ENCODE results near the gene FGD4. TPM values are rescaled to one million over a fixed set of nuclear protein-coding genes. Genes with fewer than 3 reads are reported as not detected.

FGD4 gene
- total and polyA plus RNA-seq, 2 donors (not counting 3 experiments of a cell fraction or from before 2014, with no cell fraction given), result 6.6 to 44.7 TPM

- Histone ChIP-seq H3K27ac (ENCODE audit: insufficient read depth, low read depth, low read length) (no peak overlapping the region), H3K4me1 (ENCODE audit: control insufficient read depth, extremely low read depth, insufficient read depth, low read length) (peaks cover 32% of the 10 kb centered on the region), H3K9ac (replicated peaks; ENCODE audit: extremely low read depth, insufficient read depth, low read length) (no peak overlapping the region), H3K36me3 (ENCODE audit: control insufficient read depth in 2 of 2, extremely low read depth in 1 of 2, insufficient read depth in 2 of 2, low read length in 2 of 2) (no peaks in the 10 kb centered on the region), H3K4me3 (replicated peaks in 1 of 3; ENCODE audit: insufficient read depth in 1 of 3, low read depth in 1 of 3, low read length in 3 of 3) (no peak overlapping the region), H3K27me3 (ENCODE audit: control insufficient read depth in 2 of 2, insufficient read depth in 2 of 2, low read length in 2 of 2) (no peaks in the 10 kb centered on the region), H3K4me2 (ENCODE audit: insufficient read depth, low read length) (no peak overlapping the region), H2AFZ (ENCODE audit: low read depth, low read length) (no peak overlapping the region), H3K9me1 (replicated peaks; ENCODE audit: control insufficient read depth, extremely low read depth, insufficient read depth, low read length) (no peaks in the 10 kb centered on the region), H3K9me3 (replicated peaks; ENCODE audit: control insufficient read depth, insufficient read depth, low read length) (no peaks in the 10 kb centered on the region), H4K20me1 (replicated peaks; ENCODE audit: control insufficient read depth, extremely low read depth, insufficient read depth, low read length) (no peaks in the 10 kb centered on the region), H3K79me2 (ENCODE audit: control insufficient read depth, insufficient read depth, low read length) (peaks cover 63% of the 10 kb centered on the region)
- ChIA-PET POLR2A (no interaction called here), CTCF (interaction anchor here (0.8 to 2.6 kb wide), 6 partner anchors 10 to 89 kb away, joined by 3 to 11 read pairs (median 5); no protein-coding TSS in a partner anchor)
- BruUV-seq (replicated peaks), result no TSS peak
- DNase-seq (ENCODE audit: low read depth, low spot score), result peak; percentile 59
- no peak for TF ChIP-seq GATA2 (IDR thresholded peaks at IDR 0.05; ENCODE audit: insufficient read depth, insufficient read length, low read depth, low read length)
- no peak for TF ChIP-seq CTCF (IDR thresholded peaks at IDR 0.05; ENCODE audit: extremely low read depth in 1 of 2, insufficient read depth in 1 of 2, low read depth in 1 of 2, low read length in 2 of 2)
- TF ChIP-seq MAX (IDR thresholded peaks at IDR 0.05; ENCODE audit: insufficient read depth, insufficient read length), result no peak
- no peak for TF ChIP-seq POLR2A (IDR thresholded peaks at IDR 0.05; ENCODE audit: low read depth, low read length)
- TF ChIP-seq EZH2 (IDR thresholded peaks at IDR 0.05; ENCODE audit: borderline replicate concordance, low read depth, low read length, severe bottlenecking), result no peak
- no peak for TF ChIP-seq POLR2AphosphoS5 (IDR thresholded peaks at IDR 0.05; ENCODE audit: insufficient read depth, low read depth, low read length)
- no peak for TF ChIP-seq FOS (IDR thresholded peaks at IDR 0.05; ENCODE audit: borderline replicate concordance, insufficient read depth, low read length)
- no peak for TF ChIP-seq JUN (IDR thresholded peaks at IDR 0.05; ENCODE audit: borderline replicate concordance, insufficient read depth, insufficient read length, low read depth)
- TF ChIP-seq MYC (IDR thresholded peaks at IDR 0.05; ENCODE audit: low read depth, low read length), result no peak
- no peak for FAIRE-seq
- intact Hi-C loops (cut with micrococcal nuclease), result loop anchor here (2.0 kb wide), 1 partner anchor 77 kb away; no protein-coding TSS in a partner anchor
- dilution Hi-C loops (cut with MboI; ENCODE audit: extremely low pct_ligation_motif_present, low sequenced_read_pairs), result no loop called here
Observed at GRCh38 chr12:32545413-32545980, 146.1 kb downstream of the FGD4 start.

All from endothelial cell of umbilical vein (primary cell).